IMR-90 (cell line): ENCODE measurements around the gene RNF166. TPM values are rescaled to one million over a fixed set of nuclear protein-coding genes. Genes with fewer than 3 reads are reported as not detected.

Experiments
- ATAC-seq: fragments of 200-7000 bp; cut with Tn5 transposase; 2 replicates; pipeline ENCODE4 v1.9.1; 2020; ENCODE audit warnings: low read depth, mild to moderate bottlenecking, moderate library complexity
- BruUV-seq: library from RNA; stranded (reverse); fragments of 400-500 nt; replicated peaks from 2 replicates; lab custom pipeline; 2021; lab: Mats Ljungman, UMichigan
- CTCF ChIA-PET: fragments of 300-600 bp; formaldehyde crosslinking; extraction: SDS; loops from one replicate; lab custom pipeline; 2021; ENCODE audit warnings: antibody characterized with exemption; lab: Yijun Ruan, JAX
- POLR2A ChIA-PET: fragments of 300-600 bp; sonication (Branson Sonifier 250); formaldehyde crosslinking; loops from one replicate; lab custom pipeline; 2022; ENCODE audit warnings: antibody characterized with exemption; ENCODE audit not compliant: unreplicated experiment; lab: Charles Lee
- DNase-seq: peaks from one replicate; pipeline ENCODE4 v3.0.0; 2013
- H2AFZ ChIP-seq: replicated peaks from 2 replicates; pipeline ENCODE3; 2013; ENCODE audit warnings: low read length, mild to moderate bottlenecking; ENCODE audit not compliant: poor library complexity
- H2AK5ac ChIP-seq: 2 replicates; pipeline ENCODE4 v1.6.1; 2013; ENCODE audit warnings: low read depth, low read length, inconsistent platforms
- H2AK9ac ChIP-seq: replicated peaks from 2 replicates; pipeline ENCODE3; 2013; ENCODE audit warnings: mild to moderate bottlenecking, low read depth, low read length, moderate library complexity; ENCODE audit not compliant: poor library complexity
- H2BK120ac ChIP-seq: 2 replicates; pipeline ENCODE4 v1.6.1; 2013; ENCODE audit warnings: low read depth, low read length, inconsistent platforms
- H2BK15ac ChIP-seq: 3 replicates; pipeline ENCODE4 v1.6.1; 2013; ENCODE audit warnings: low read depth, low read length, inconsistent platforms
- H2BK20ac ChIP-seq: 2 replicates; pipeline ENCODE4 v1.6.1; 2013; ENCODE audit warnings: low read depth, mild to moderate bottlenecking, inconsistent platforms, low read length, moderate library complexity
- H2BK5ac ChIP-seq: 2 replicates; pipeline ENCODE4 v1.6.1; 2013; ENCODE audit warnings: mild to moderate bottlenecking, low read depth, low read length, inconsistent platforms; ENCODE audit not compliant: poor library complexity, severe bottlenecking
- H3K14ac ChIP-seq: replicated peaks from 2 replicates; pipeline ENCODE4 v1.6.1; 2013; ENCODE audit warnings: low read depth, low read length, inconsistent platforms
- H3K18ac ChIP-seq: 2 replicates; pipeline ENCODE4 v1.6.1; 2013; ENCODE audit warnings: low read depth, low read length, control low read depth
- H3K23ac ChIP-seq: 2 replicates; pipeline ENCODE4 v1.6.1; 2013; ENCODE audit warnings: low read depth, low read length, inconsistent platforms
- H3K27ac ChIP-seq: 2 replicates; pipeline ENCODE4 v1.5.1; 2013; ENCODE audit warnings: mild to moderate bottlenecking, control low read depth, low read length; ENCODE audit not compliant: insufficient read depth
- H3K27me3 ChIP-seq: 2 replicates; pipeline ENCODE4 v1.6.1; 2013; ENCODE audit warnings: low read length; ENCODE audit not compliant: control insufficient read depth, insufficient read depth
- H3K36me3 ChIP-seq: 2 replicates; pipeline ENCODE4 v1.6.1; 2013; ENCODE audit warnings: low read length, mixed read lengths; ENCODE audit not compliant: control insufficient read depth, insufficient read depth
- H3K4ac ChIP-seq: 2 replicates; pipeline ENCODE4 v1.6.1; 2013; ENCODE audit warnings: low read depth, low read length, inconsistent platforms
- H3K4me1 ChIP-seq: 2 replicates; pipeline ENCODE4 v1.6.1; 2013; ENCODE audit warnings: low read length, mixed read lengths; ENCODE audit not compliant: control insufficient read depth, insufficient read depth
- H3K4me2 ChIP-seq: 2 replicates; pipeline ENCODE4 v1.6.1; 2013; ENCODE audit warnings: low read depth, mild to moderate bottlenecking, control low read depth, low read length, moderate library complexity
- H3K4me3 ChIP-seq: 2 replicates; pipeline ENCODE4 v1.5.1; 2013; ENCODE audit warnings: low read depth, mild to moderate bottlenecking, control low read depth, low read length, moderate library complexity; ENCODE audit not compliant: insufficient read depth
- H3K56ac ChIP-seq: 2 replicates; pipeline ENCODE4 v1.6.1; 2013; ENCODE audit warnings: low read length, inconsistent platforms; ENCODE audit not compliant: insufficient read depth; ENCODE audit errors: extremely low read depth
- H3K79me1 ChIP-seq, 2 experiments: 2 replicates each; pipeline ENCODE4 v1.6.1; 2013; ENCODE audit warnings: low read length in 2 of 2, inconsistent platforms in 1 of 2, low read depth in 1 of 2
- H3K9ac ChIP-seq: 2 replicates; pipeline ENCODE4 v1.6.1; 2013; ENCODE audit warnings: low read depth, low read length, control low read depth
- H3K9me1 ChIP-seq: 2 replicates; pipeline ENCODE4 v1.6.1; 2013; ENCODE audit warnings: low read length, inconsistent platforms; ENCODE audit not compliant: insufficient read depth
- H3K9me3 ChIP-seq: 2 replicates; pipeline ENCODE4 v1.6.1; 2013; ENCODE audit warnings: low read length; ENCODE audit not compliant: control insufficient read depth, insufficient read depth
- H4K20me1 ChIP-seq: 2 replicates; pipeline ENCODE4 v1.6.1; 2013; ENCODE audit warnings: low read length, inconsistent platforms; ENCODE audit not compliant: insufficient read depth
- H4K5ac ChIP-seq: 2 replicates; pipeline ENCODE4 v1.6.1; 2013; ENCODE audit warnings: mild to moderate bottlenecking, low read depth, low read length, control low read depth
- H4K8ac ChIP-seq, 2 experiments: 2 replicates each; pipeline ENCODE4 v1.6.1; 2013; ENCODE audit warnings: low read depth in 2 of 2, low read length in 2 of 2, control low read depth in 1 of 2, inconsistent platforms in 1 of 2
- H4K91ac ChIP-seq: 2 replicates; pipeline ENCODE4 v1.6.1; 2013; ENCODE audit warnings: low read depth, low read length, inconsistent platforms; ENCODE audit not compliant: insufficient read depth
- BHLHE40 ChIP-seq: fragments of 150-350 bp; IDR thresholded peaks from 2 replicates; pipeline ENCODE4 v1.6.1; 2016; ENCODE audit warnings: mild to moderate bottlenecking, low read depth, low read length
- CHD1 ChIP-seq: IDR thresholded peaks from 2 replicates; pipeline ENCODE4 v1.6.1; 2012; ENCODE audit warnings: low read depth, low read length, improper control_type of control experiment
- FOS ChIP-seq: fragments of 150-350 bp; IDR thresholded peaks from 2 replicates; pipeline ENCODE4 v1.6.1; 2016; ENCODE audit warnings: low read depth, low read length
- MAFK ChIP-seq: IDR thresholded peaks from 2 replicates; pipeline ENCODE4 v1.6.1; 2012; ENCODE audit warnings: low read depth, low read length, improper control_type of control experiment
- RFX5 ChIP-seq: IDR thresholded peaks from 2 replicates; pipeline ENCODE4 v1.8.0; 2012; ENCODE audit warnings: low read depth, mild to moderate bottlenecking, low read length, moderate library complexity
- WGBS, 2 experiments: methylation state at CpG; one replicate each; pipeline versions ENCODE4 v1.1.5 to v1.1.7; 2013; ENCODE audit warnings: missing lambda C conversion rate in 2 of 2; ENCODE audit not compliant: insufficient read length in 1 of 2; ENCODE audit errors: extremely low coverage in 2 of 2; 5-methylcytosine and 5-hydroxymethylcytosine counted together
- dilution Hi-C: fragments of 300-500 bp; cut with HindIII; formaldehyde crosslinking; loops from one replicate; pipeline ENCODE4 v1.14.3; 2018; ENCODE audit warnings: low sequenced_read_pairs; ENCODE audit not compliant: unreplicated experiment
- in situ Hi-C: fragments of 300-500 bp; cut with MboI; formaldehyde crosslinking; loops from 3 replicates; pipeline ENCODE4 v1.14.3; 2019; ENCODE audit warnings: low sequenced_read_pairs, inconsistent platforms, mixed read lengths
- intact Hi-C: fragments of 100-400 bp; cut with micrococcal nuclease; formaldehyde crosslinking; loops from 2 replicates; pipeline ENCODE4 v1.10.0; 2022
- polyA plus RNA-seq, 3 experiments: library from polyadenylated mRNA; depleted of rRNA; stranded (reverse); fragments of >200 nt; gene quantifications; 2 replicates each; pipeline ENCODE4 v1.2.3, GENCODE V29; 2012; ENCODE audit warnings: low replicate concordance in 1 of 3
- total RNA-seq: library from RNA; depleted of rRNA; stranded (reverse); fragments of >200 nt; gene quantifications from 2 replicates; pipeline ENCODE4 v1.2.3, GENCODE V29; 2012
- TF ChIP-seq, protein P1 (sequence below): fragments of 150-350 bp; IDR thresholded peaks from 2 replicates; pipeline ENCODE4 v1.6.1; 2016; ENCODE audit warnings: low read depth, mild to moderate bottlenecking, low read length, moderate library complexity, borderline replicate concordance

RNF166 gene
- total and polyA plus RNA-seq, 2 of the 4 experiments (the other 2 are of a cell fraction), result 8.1 to 17.4 TPM

DNA sequence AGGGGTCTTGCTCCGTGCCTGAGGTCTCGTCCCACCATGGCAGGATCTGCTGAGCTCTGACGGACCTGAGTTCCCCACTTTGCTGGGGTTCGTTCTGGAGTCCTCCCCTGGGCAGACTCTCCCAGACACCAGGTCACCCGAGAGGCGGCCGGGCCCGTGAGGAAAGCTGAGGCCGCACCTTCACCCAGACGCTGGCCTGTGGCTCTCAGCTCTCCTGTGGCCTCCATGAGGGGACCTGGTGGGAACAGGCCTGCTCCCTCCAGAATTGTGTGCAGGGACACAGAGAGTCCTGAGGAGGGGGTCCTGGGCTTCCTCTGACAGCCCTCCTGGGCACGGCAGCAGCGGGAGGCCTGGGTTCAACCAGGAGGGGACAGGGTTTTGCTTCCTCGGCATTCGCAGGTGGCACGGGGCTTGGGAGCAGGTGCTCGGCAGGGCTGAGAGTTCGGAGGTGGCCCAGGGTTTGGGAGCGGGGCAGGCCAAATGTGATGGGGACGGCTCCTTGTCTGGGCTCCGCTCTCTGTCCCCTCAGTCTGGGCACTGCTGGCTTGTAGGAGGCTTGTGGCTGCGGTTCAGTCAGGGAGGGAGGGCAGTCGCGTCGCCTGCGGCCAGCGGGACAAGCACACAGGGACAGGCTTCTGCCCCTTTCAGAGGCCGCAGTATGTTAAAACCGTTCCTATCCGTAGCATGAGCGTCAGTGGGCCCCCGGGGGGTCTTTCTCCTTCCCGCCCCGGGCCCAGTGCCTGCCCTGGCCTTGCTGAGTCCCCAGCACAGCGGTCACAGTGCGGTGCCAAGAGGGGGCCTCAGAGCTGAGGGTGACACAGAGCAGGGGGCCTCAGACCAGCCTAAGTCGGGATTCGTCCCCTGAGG is 11.8 kb downstream of the RNF166 start:
- H2AK5ac ChIP-seq, result no peak overlapping the region
- no peak overlapping the region for H3K9ac ChIP-seq
- ChIA-PET POLR2A (no interaction called here), CTCF (no interaction called here)
- no peak overlapping the region for H4K91ac ChIP-seq
- H3K14ac ChIP-seq, result no peak overlapping the region
- DNase-seq (no peak), ATAC-seq (no peak)
- H3K23ac ChIP-seq, result no peak overlapping the region
- H3K36me3 ChIP-seq, result peaks cover 25% of the 10 kb centered on the region
- H3K4me2 ChIP-seq, result no peak overlapping the region
- H4K8ac ChIP-seq, result no peak overlapping the region
- H3K56ac ChIP-seq, result no peak overlapping the region
- H2AFZ ChIP-seq, result no peak overlapping the region
- peaks cover 12% of the 10 kb centered on the region; the same call in 1 of the 2 replicates for H3K27me3 ChIP-seq
- H2BK120ac ChIP-seq, result no peak overlapping the region
- H3K4ac ChIP-seq, result no peak overlapping the region
- no peaks in the 10 kb centered on the region; the same call in 1 of the 2 replicates for H4K20me1 ChIP-seq
- no peaks in the 10 kb centered on the region; the same call in 1 of the 2 replicates for H3K9me1 ChIP-seq
- no peaks in the 10 kb centered on the region for H3K9me3 ChIP-seq
- intact Hi-C loops (no loop called here), in situ Hi-C loops (no loop called here), dilution Hi-C loops (no loop called here)
- BruUV-seq, result no TSS peak
- H2AK9ac ChIP-seq, result no peak overlapping the region
- no peak overlapping the region for H3K27ac ChIP-seq
- TF ChIP-seq RFX5 (no peak), FOS (no peak), CHD1 (no peak), MAFK (no peak), BHLHE40 (no peak)
- TF ChIP-seq, protein P1, sequence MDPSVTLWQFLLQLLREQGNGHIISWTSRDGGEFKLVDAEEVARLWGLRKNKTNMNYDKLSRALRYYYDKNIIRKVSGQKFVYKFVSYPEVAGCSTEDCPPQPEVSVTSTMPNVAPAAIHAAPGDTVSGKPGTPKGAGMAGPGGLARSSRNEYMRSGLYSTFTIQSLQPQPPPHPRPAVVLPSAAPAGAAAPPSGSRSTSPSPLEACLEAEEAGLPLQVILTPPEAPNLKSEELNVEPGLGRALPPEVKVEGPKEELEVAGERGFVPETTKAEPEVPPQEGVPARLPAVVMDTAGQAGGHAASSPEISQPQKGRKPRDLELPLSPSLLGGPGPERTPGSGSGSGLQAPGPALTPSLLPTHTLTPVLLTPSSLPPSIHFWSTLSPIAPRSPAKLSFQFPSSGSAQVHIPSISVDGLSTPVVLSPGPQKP, result no peak
- H2BK15ac ChIP-seq, result no peak overlapping the region
- no peak overlapping the region for H2BK20ac ChIP-seq
- H3K79me1 ChIP-seq, result peaks cover 0 to 1% of the 10 kb centered on the region in 2 experiments; a peak in 1 of 4 replicates
- no peak overlapping the region for H2BK5ac ChIP-seq
- H3K4me1 ChIP-seq, result no peaks in the 10 kb centered on the region
- H3K4me3 ChIP-seq, result no peak overlapping the region
- WGBS, 2 experiments, result 85% methylated on average over 29 of the region's 37 CpGs; no CpG with 5 or more reads in 1 of the 2 experiments
- no peak overlapping the region for H4K5ac ChIP-seq
- H3K18ac ChIP-seq, result no peak overlapping the region
